IMR-90 (cell line): Measurements from ENCODE around the gene MAP3K7CL.

ENCODE experiments used
- BHLHE40 ChIP-seq: fragments of 150-350 bp; IDR thresholded peaks from 2 replicates; pipeline ENCODE4 v1.6.1; 2016; ENCODE audit warnings: mild to moderate bottlenecking, low read depth, low read length
- CEBPB ChIP-seq: IDR thresholded peaks from 2 replicates; pipeline ENCODE4 v1.6.1; 2012; ENCODE audit warnings: low read depth, low read length, improper control_type of control experiment
- POLR2A ChIP-seq: IDR thresholded peaks from 2 replicates; pipeline ENCODE4 v1.6.1; 2012; ENCODE audit warnings: mild to moderate bottlenecking, low read depth, low read length
- RCOR1 ChIP-seq: IDR thresholded peaks from 2 replicates; pipeline ENCODE4 v1.6.1; 2012; ENCODE audit warnings: mild to moderate bottlenecking, low read length, improper control_type of control experiment; ENCODE audit not compliant: insufficient replicate concordance
- RFX5 ChIP-seq: IDR thresholded peaks from 2 replicates; pipeline ENCODE4 v1.8.0; 2012; ENCODE audit warnings: low read depth, mild to moderate bottlenecking, low read length, moderate library complexity
- SMC3 ChIP-seq: fragments of 150-350 bp; IDR thresholded peaks from 2 replicates; pipeline ENCODE4 v1.6.1; 2016; ENCODE audit warnings: low read depth, mild to moderate bottlenecking, antibody characterized with exemption, low read length, moderate library complexity
- USF2 ChIP-seq: fragments of 150-350 bp; IDR thresholded peaks from 2 replicates; pipeline ENCODE4 v1.6.1; 2017; ENCODE audit warnings: mild to moderate bottlenecking, antibody characterized with exemption, low read length, low read depth
- TF ChIP-seq, protein P1 (sequence below): conservative IDR thresholded peaks from 2 replicates; pipeline ENCODE4 v1.5.1; 2012; ENCODE audit warnings: mild to moderate bottlenecking, low read depth, low read length, improper control_type of control experiment

DNA sequence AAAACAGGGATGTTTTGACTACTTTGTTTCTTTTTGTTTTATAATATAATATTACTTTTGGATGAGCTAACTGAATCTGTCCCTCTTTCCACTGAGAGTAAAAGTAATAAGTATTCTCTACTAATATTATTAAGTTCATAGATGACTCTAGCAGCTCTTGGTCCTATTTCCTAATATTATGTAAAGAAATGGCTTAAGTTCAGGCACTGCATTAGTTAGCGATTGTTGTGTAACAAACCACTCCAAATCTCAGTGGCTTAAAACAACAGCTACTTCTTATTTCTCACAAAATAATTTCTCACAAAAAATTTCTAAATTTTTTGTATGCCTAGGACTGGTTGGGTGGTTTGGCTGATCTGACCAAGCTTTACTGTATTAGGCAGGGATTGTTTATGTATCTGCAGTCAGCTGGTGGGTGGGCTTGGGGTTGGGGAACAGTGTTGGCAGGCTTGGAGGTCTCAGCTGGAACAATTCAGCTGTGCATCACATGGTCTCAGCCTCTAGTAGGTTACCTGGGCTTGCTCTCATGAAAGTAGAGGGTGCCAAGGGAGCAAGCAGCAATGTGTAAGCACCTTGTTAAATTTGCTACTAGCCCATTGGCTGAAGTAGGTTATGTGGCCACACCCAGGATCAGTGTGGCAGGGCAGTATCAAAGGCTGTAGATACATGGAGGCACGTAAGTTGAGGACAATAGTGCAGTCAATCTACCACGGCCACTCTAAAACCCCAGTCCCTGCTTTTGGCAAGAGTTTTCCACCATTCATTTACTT, 48.2 kb upstream of the MAP3K7CL start:
- TF ChIP-seq USF2 (no peak), POLR2A (no peak), RFX5 (no peak), CEBPB (no peak), SMC3 (no peak), RCOR1 (no peak), BHLHE40 (no peak)
- TF ChIP-seq, protein P1, sequence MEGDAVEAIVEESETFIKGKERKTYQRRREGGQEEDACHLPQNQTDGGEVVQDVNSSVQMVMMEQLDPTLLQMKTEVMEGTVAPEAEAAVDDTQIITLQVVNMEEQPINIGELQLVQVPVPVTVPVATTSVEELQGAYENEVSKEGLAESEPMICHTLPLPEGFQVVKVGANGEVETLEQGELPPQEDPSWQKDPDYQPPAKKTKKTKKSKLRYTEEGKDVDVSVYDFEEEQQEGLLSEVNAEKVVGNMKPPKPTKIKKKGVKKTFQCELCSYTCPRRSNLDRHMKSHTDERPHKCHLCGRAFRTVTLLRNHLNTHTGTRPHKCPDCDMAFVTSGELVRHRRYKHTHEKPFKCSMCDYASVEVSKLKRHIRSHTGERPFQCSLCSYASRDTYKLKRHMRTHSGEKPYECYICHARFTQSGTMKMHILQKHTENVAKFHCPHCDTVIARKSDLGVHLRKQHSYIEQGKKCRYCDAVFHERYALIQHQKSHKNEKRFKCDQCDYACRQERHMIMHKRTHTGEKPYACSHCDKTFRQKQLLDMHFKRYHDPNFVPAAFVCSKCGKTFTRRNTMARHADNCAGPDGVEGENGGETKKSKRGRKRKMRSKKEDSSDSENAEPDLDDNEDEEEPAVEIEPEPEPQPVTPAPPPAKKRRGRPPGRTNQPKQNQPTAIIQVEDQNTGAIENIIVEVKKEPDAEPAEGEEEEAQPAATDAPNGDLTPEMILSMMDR, result no peak
